Endothelial cell of umbilical vein (primary cell): ENCODE data around the gene COL23A1. TPM values are rescaled to one million over a fixed set of nuclear protein-coding genes. Genes with fewer than 3 reads are reported as not detected.

ENCODE experiments used
- BruUV-seq: library from RNA; stranded (reverse); fragments of 400-500 nt; replicated peaks from 2 replicates; lab custom pipeline; 2021; lab: Mats Ljungman, UMichigan
- CTCF ChIA-PET: fragments of 300-600, 350-600 bp; sonication (Branson Sonifier 250); formaldehyde crosslinking; loops from one replicate; lab custom pipeline; 2021; ENCODE audit warnings: antibody characterized with exemption, inconsistent platforms; lab: Charles Lee
- POLR2A ChIA-PET: fragments of 300-600, 350-600 bp; sonication (Branson Sonifier 250); formaldehyde crosslinking; loops from one replicate; lab custom pipeline; 2021; ENCODE audit warnings: antibody characterized with exemption, inconsistent platforms; lab: Charles Lee
- DNase-seq: peaks from one replicate; pipeline ENCODE4 v3.0.0-alpha.2; 2011; ENCODE audit warnings: low read depth, low spot score
- FAIRE-seq: peaks from 2 replicates; lab custom pipeline; 2011; peaks lifted over from hg19 to GRCh38; lab: Jason Lieb, UNC
- H2AFZ ChIP-seq: 2 replicates; pipeline ENCODE4 v1.6.0; 2012; ENCODE audit warnings: low read depth, low read length, control low read depth, inconsistent platforms
- H3K27ac ChIP-seq: 2 replicates; pipeline ENCODE4 v1.5.1; 2011; ENCODE audit warnings: low read depth, mild to moderate bottlenecking, control low read depth, low read length, moderate library complexity; ENCODE audit not compliant: insufficient read depth
- H3K27me3 ChIP-seq, 2 experiments: 2 replicates each; pipeline versions ENCODE4 v1.6.0 to v1.6.1; 2011; ENCODE audit warnings: low read length in 2 of 2, mixed read lengths in 1 of 2; ENCODE audit not compliant: control insufficient read depth in 2 of 2, insufficient read depth in 2 of 2
- H3K36me3 ChIP-seq, 2 experiments: 2 replicates in 1 of 2; 3 replicates in 1 of 2; pipeline ENCODE4 v1.5.1; 2011; ENCODE audit warnings: low read length in 2 of 2, mild to moderate bottlenecking in 1 of 2, moderate library complexity in 1 of 2; ENCODE audit not compliant: control insufficient read depth in 2 of 2, insufficient read depth in 2 of 2; ENCODE audit errors: extremely low read depth in 1 of 2
- H3K4me1 ChIP-seq: 3 replicates; pipeline ENCODE4 v1.5.1; 2011; ENCODE audit warnings: mild to moderate bottlenecking, low read length; ENCODE audit not compliant: control insufficient read depth, insufficient read depth; ENCODE audit errors: extremely low read depth
- H3K4me2 ChIP-seq: 2 replicates; pipeline ENCODE4 v1.6.1; 2011; ENCODE audit warnings: low read length, control low read depth, mixed read lengths; ENCODE audit not compliant: insufficient read depth
- H3K4me3 ChIP-seq, 3 experiments: fragments of 200-600 bp in 1 of 3; sonication (generic), shearing (Covaris generic) in 1 of 3; replicated peaks in 1 of 3; 2 replicates each; pipeline ENCODE4 v1.5.1; 2011 to 2016; ENCODE audit warnings: control low read depth in 3 of 3, low read length in 3 of 3, mild to moderate bottlenecking in 2 of 3, inconsistent platforms in 1 of 3, low read depth in 1 of 3, moderate library complexity in 1 of 3; ENCODE audit not compliant: insufficient read depth in 1 of 3
- H3K79me2 ChIP-seq: 2 replicates; pipeline ENCODE4 v1.6.0; 2012; ENCODE audit warnings: low read length, inconsistent platforms; ENCODE audit not compliant: control insufficient read depth, insufficient read depth
- H3K9ac ChIP-seq: replicated peaks from 2 replicates; pipeline ENCODE3; 2011; ENCODE audit warnings: low read length, control low read depth; ENCODE audit not compliant: insufficient read depth; ENCODE audit errors: extremely low read depth
- H3K9me1 ChIP-seq: replicated peaks from 3 replicates; pipeline ENCODE4 v1.6.0; 2011; ENCODE audit warnings: mild to moderate bottlenecking, low read length; ENCODE audit not compliant: control insufficient read depth, insufficient read depth; ENCODE audit errors: extremely low read depth
- H3K9me3 ChIP-seq: replicated peaks from 2 replicates; pipeline ENCODE4 v1.5.1; 2012; ENCODE audit warnings: low read length, inconsistent platforms; ENCODE audit not compliant: control insufficient read depth, insufficient read depth
- H4K20me1 ChIP-seq: replicated peaks from 2 replicates; pipeline ENCODE3; 2011; ENCODE audit warnings: mild to moderate bottlenecking, low read length; ENCODE audit not compliant: control insufficient read depth, insufficient read depth; ENCODE audit errors: extremely low read depth
- CTCF ChIP-seq, 2 donors: IDR thresholded peaks; 1 replicate in 1 of 2; 2 replicates in 1 of 2; pipeline ENCODE4 v1.5.1; 2011; ENCODE audit warnings: low read length in 2 of 2, mild to moderate bottlenecking in 2 of 2, moderate library complexity in 2 of 2, control low read depth in 1 of 2, inconsistent platforms in 1 of 2, low read depth in 1 of 2; ENCODE audit not compliant: insufficient read depth in 1 of 2; ENCODE audit errors: extremely low read depth in 1 of 2
- EZH2 ChIP-seq: IDR thresholded peaks from 2 replicates; pipeline ENCODE4 v1.6.1; 2012; ENCODE audit warnings: borderline replicate concordance, low read depth, mild to moderate bottlenecking, moderate library complexity, low read length, inconsistent platforms; ENCODE audit not compliant: severe bottlenecking
- FOS ChIP-seq: IDR thresholded peaks from 2 replicates; pipeline ENCODE4 v1.6.1; 2011; ENCODE audit warnings: mild to moderate bottlenecking, low read length, moderate library complexity, borderline replicate concordance; ENCODE audit not compliant: insufficient read depth
- GATA2 ChIP-seq: IDR thresholded peaks from 2 replicates; pipeline ENCODE4 v1.7.0; 2011; ENCODE audit warnings: low read depth, mild to moderate bottlenecking, moderate library complexity, mixed read lengths, low read length; ENCODE audit not compliant: insufficient read length, insufficient read depth
- JUN ChIP-seq: IDR thresholded peaks from 2 replicates; pipeline ENCODE4 v1.6.1; 2011; ENCODE audit warnings: borderline replicate concordance, low read depth; ENCODE audit not compliant: insufficient read length, insufficient read depth
- MAX ChIP-seq: IDR thresholded peaks from 2 replicates; pipeline ENCODE4 v1.6.1; 2011; ENCODE audit not compliant: insufficient read depth, insufficient read length
- MYC ChIP-seq: IDR thresholded peaks from one replicate; pipeline ENCODE4 v1.6.1; 2011; ENCODE audit warnings: mild to moderate bottlenecking, low read depth, low read length
- POLR2A ChIP-seq: IDR thresholded peaks from 2 replicates; pipeline ENCODE4 v1.6.1; 2012; ENCODE audit warnings: low read depth, mild to moderate bottlenecking, control low read depth, low read length
- POLR2AphosphoS5 ChIP-seq: IDR thresholded peaks from 2 replicates; pipeline ENCODE4 v1.6.1; 2012; ENCODE audit warnings: low read depth, mild to moderate bottlenecking, control low read depth, low read length, moderate library complexity; ENCODE audit not compliant: insufficient read depth
- dilution Hi-C: fragments of 300-500 bp; cut with MboI; formaldehyde crosslinking; loops from one replicate; pipeline ENCODE4 v1.15.0; 2019; ENCODE audit warnings: low sequenced_read_pairs; ENCODE audit not compliant: extremely low pct_ligation_motif_present
- intact Hi-C: fragments of 100-400 bp; cut with micrococcal nuclease; formaldehyde crosslinking; loops from one replicate; pipeline ENCODE4 v1.10.0; 2022
- polyA plus RNA-seq, 4 experiments: library from polyadenylated mRNA; depleted of rRNA in 3 of 4; stranded (reverse) in 3 of 4; unstranded in 1 of 4; fragments of >200 nt; gene quantifications; 2 replicates each; pipeline versions ENCODE4 v1.2.1 to v1.2.3, GENCODE V29; 2011 to 2012; ENCODE audit warnings: missing spikeins in 1 of 4
- total RNA-seq: library from RNA; stranded (reverse); gene quantifications from 2 replicates; pipeline ENCODE4 v1.2.3, GENCODE V29; 2021

The COL23A1 gene
- total and polyA plus RNA-seq, 2 donors (not counting 3 experiments of a cell fraction or from before 2014, with no cell fraction given), result not detected

GRCh38 chr5:178454821-178455479 is 135.2 kb downstream of the COL23A1 start:
- Histone ChIP-seq H3K27me3 (peaks cover under 1 to 6% of the 10 kb centered on the region in 2 experiments), H3K4me2 (no peak overlapping the region), H2AFZ (no peak overlapping the region), H3K9ac (no peak overlapping the region), H3K36me3 (no peaks in the 10 kb centered on the region), H4K20me1 (no peaks in the 10 kb centered on the region), H3K27ac (no peak overlapping the region), H3K79me2 (no peaks in the 10 kb centered on the region), H3K4me1 (no peaks in the 10 kb centered on the region), H3K9me1 (no peaks in the 10 kb centered on the region), H3K9me3 (no peaks in the 10 kb centered on the region), H3K4me3 (no peak overlapping the region)
- ChIA-PET CTCF (no interaction called here), POLR2A (no interaction called here)
- dilution Hi-C loops, result no loop called here
- DNase-seq (no peak), FAIRE-seq (no peak)
- TF ChIP-seq MYC, result no peak
- no peak for TF ChIP-seq POLR2A
- TF ChIP-seq POLR2AphosphoS5, result no peak
- BruUV-seq, result no TSS peak
- intact Hi-C loops, result no loop called here

- H3K9me1 ChIP-seq, result no peaks in the 10 kb centered on the region
- DNase-seq (no peak), FAIRE-seq (no peak)
- POLR2A ChIA-PET, result no interaction called here
- H2AFZ ChIP-seq, result no peak overlapping the region
- CTCF ChIA-PET, result no interaction called here
- no peaks in the 10 kb centered on the region for H3K4me1 ChIP-seq
- H4K20me1 ChIP-seq, result no peaks in the 10 kb centered on the region
- H3K79me2 ChIP-seq, result no peaks in the 10 kb centered on the region
- H3K4me2 ChIP-seq, result no peak overlapping the region
- no peak overlapping the region for H3K4me3 ChIP-seq
- no peak overlapping the region for H3K27ac ChIP-seq
- no peaks in the 10 kb centered on the region for H3K9me3 ChIP-seq
- TF ChIP-seq EZH2 (no peak), MYC (no peak), POLR2AphosphoS5 (no peak), FOS (no peak), MAX (no peak), GATA2 (no peak), POLR2A (no peak), CTCF (IDR thresholded peaks at IDR 0.05; ENCODE audit: extremely low read depth in 1 of 2, insufficient read depth in 1 of 2, low read depth in 1 of 2, low read length in 2 of 2) (no peak), JUN (no peak)
- intact Hi-C loops, result no loop called here
- no TSS peak for BruUV-seq
- dilution Hi-C loops, result no loop called here
- peaks cover 7 to 11% of the 10 kb centered on the region in 2 experiments for H3K27me3 ChIP-seq
- no peak overlapping the region for H3K9ac ChIP-seq
- H3K36me3 ChIP-seq, result no peaks in the 10 kb centered on the region
Observed at GRCh38 chr5:178454303-178454702, 135.9 kb downstream of the COL23A1 start.
